K562 (cell line): ENCODE data around the gene AARSD1. TPM values are rescaled to one million over a fixed set of nuclear protein-coding genes. Genes with fewer than 3 reads are reported as not detected.

Source experiments
- CBFA2T2 ChIP-seq: fragments of 450-650 bp; conservative IDR thresholded peaks from 2 replicates; pipeline ENCODE4 v1.6.1; 2017; ENCODE audit warnings: mild to moderate bottlenecking
- CC2D1A ChIP-seq: fragments of 450-650 bp; IDR thresholded peaks from 2 replicates; pipeline ENCODE4 v1.6.1; 2017; ENCODE audit warnings: mild to moderate bottlenecking
- FOXP1 ChIP-seq: sonication (generic); formaldehyde crosslinking; IDR thresholded peaks from 2 replicates; pipeline ENCODE4 v1.8.0; 2022; ENCODE audit warnings: mild to moderate bottlenecking, missing genetic modification reagents
- HMGN3 ChIP-seq: IDR thresholded peaks from 2 replicates; pipeline ENCODE4 v1.6.1; 2011; ENCODE audit warnings: borderline replicate concordance, low read depth, mild to moderate bottlenecking, mixed read lengths, low read length; ENCODE audit not compliant: insufficient read length; ENCODE audit errors: extremely low read depth
- MCM7 ChIP-seq, 2 experiments: fragments of 450-650 bp; IDR thresholded peaks; 2 replicates each; pipeline ENCODE4 v1.6.1; 2016 to 2018
- NBN ChIP-seq: fragments of 450-650 bp; IDR thresholded peaks from 2 replicates; pipeline ENCODE4 v1.6.1; 2016; ENCODE audit warnings: low read depth, mild to moderate bottlenecking
- NFYB ChIP-seq: IDR thresholded peaks from 2 replicates; pipeline ENCODE4 v1.6.1; 2011; ENCODE audit warnings: mild to moderate bottlenecking, moderate library complexity; ENCODE audit not compliant: insufficient read length; ENCODE audit errors: extremely low read depth
- NR4A1 ChIP-seq, 2 experiments: fragments of 250-450 bp in 1 of 2; fragments of 450-650 bp in 1 of 2; sonication (Bioruptor Pico) in 1 of 2; IDR thresholded peaks; 2 replicates each; pipeline versions ENCODE4 v1.4.0 to v1.6.1; 2016 to 2020; ENCODE audit warnings: mild to moderate bottlenecking in 2 of 2, missing compliant biosample characterization in 1 of 2, missing genetic modification characterization in 1 of 2, moderate library complexity in 1 of 2
- PRMT5 ChIP-seq: sonication (generic); formaldehyde crosslinking; IDR thresholded peaks from 2 replicates; pipeline ENCODE4 v1.5.0; 2020; ENCODE audit warnings: missing genetic modification reagents
- PTRF ChIP-seq: fragments of 450-650 bp; IDR thresholded peaks from 2 replicates; pipeline ENCODE4 v1.6.1; 2016; ENCODE audit warnings: mild to moderate bottlenecking, missing genetic modification characterization, missing compliant biosample characterization
- RFX5 ChIP-seq: IDR thresholded peaks from 2 replicates; pipeline ENCODE4 v1.6.1; 2011; ENCODE audit warnings: low read depth, mild to moderate bottlenecking, improper control_type of control experiment, low read length
- TCF7 ChIP-seq: sonication (generic); IDR thresholded peaks from 2 replicates; pipeline ENCODE4 v1.6.1; 2016; ENCODE audit warnings: antibody characterized with exemption, borderline replicate concordance
- ZNF165 ChIP-seq: fragments of 250-450 bp; sonication (Bioruptor Pico); IDR thresholded peaks from 2 replicates; pipeline ENCODE4 v1.4.0; 2020; ENCODE audit warnings: borderline replicate concordance
- ZNF23 ChIP-seq: fragments of 250-450 bp; sonication (Bioruptor Pico); IDR thresholded peaks from 2 replicates; pipeline ENCODE4 v1.4.0; 2020; ENCODE audit warnings: mild to moderate bottlenecking
- ZNF408 ChIP-seq: fragments of 250-450 bp; sonication (Bioruptor Pico); IDR thresholded peaks from 2 replicates; pipeline ENCODE4 v1.4.0; 2020; ENCODE audit warnings: low read depth, mild to moderate bottlenecking, moderate library complexity
- ZNF583 ChIP-seq: fragments of 250-450 bp; sonication (Bioruptor Pico); IDR thresholded peaks from 2 replicates; pipeline ENCODE4 v1.4.0; 2020
- ZZZ3 ChIP-seq: fragments of 450-650 bp; IDR thresholded peaks from 2 replicates; pipeline ENCODE4 v1.6.1; 2016; ENCODE audit warnings: antibody characterized with exemption, mild to moderate bottlenecking, moderate library complexity
- polyA plus RNA-seq, 8 experiments: library from polyadenylated mRNA; depleted of rRNA in 4 of 8; stranded (reverse) in 5 of 8; unstranded in 3 of 8; fragments of >200 nt; fragmentation: Nextera tagmentation in 2 of 8; fragmentation: Illumina TruSeq in 1 of 8; extraction: Ambion mirVana in 2 of 8; extraction: Trizol in 1 of 8; gene quantifications; 2 replicates each; pipeline versions ENCODE4 v1.2.1 to v1.2.3, GENCODE V29; 2011 to 2014; ENCODE audit warnings: inconsistent platforms in 1 of 8, missing spikeins in 1 of 8
- total RNA-seq, 7 experiments: library from RNA; depleted of rRNA in 6 of 7; stranded (reverse); fragments of >200 nt in 6 of 7; fragmentation: Illumina TruSeq in 2 of 7; extraction: Trizol in 2 of 7; gene quantifications; 2 replicates each; pipeline versions ENCODE4 v1.2.1 to v1.2.3, GENCODE V29; 2011 to 2021; ENCODE audit warnings: low replicate concordance in 1 of 7
- TF ChIP-seq, protein P1 (sequence below): fragments of 250-450 bp; sonication (Bioruptor Pico); IDR thresholded peaks from 2 replicates; pipeline ENCODE4 v1.5.0; 2022; ENCODE audit warnings: mild to moderate bottlenecking
- TF ChIP-seq, protein P2 (sequence below): fragments of 450-650 bp; IDR thresholded peaks from 2 replicates; pipeline ENCODE4 v1.6.1; 2016; ENCODE audit warnings: antibody characterized with exemption
- TF ChIP-seq, protein P3 (sequence below): sonication (generic); formaldehyde crosslinking; IDR thresholded peaks from 2 replicates; pipeline ENCODE4 v1.8.1; 2023; ENCODE audit warnings: missing genetic modification reagents, mild to moderate bottlenecking, borderline replicate concordance
- TF ChIP-seq, protein P4 (sequence below): fragments of 450-650 bp; formaldehyde crosslinking; IDR thresholded peaks from 2 replicates; pipeline ENCODE4 v1.4.0; 2020; ENCODE audit warnings: mild to moderate bottlenecking, moderate library complexity

Gene AARSD1
- total and polyA plus RNA-seq, 9 of the 15 experiments (the other 6 are each of a cell fraction or from before 2014, with no cell fraction given), result 51.7 to 98.5 (median 68.6) TPM

DNA sequence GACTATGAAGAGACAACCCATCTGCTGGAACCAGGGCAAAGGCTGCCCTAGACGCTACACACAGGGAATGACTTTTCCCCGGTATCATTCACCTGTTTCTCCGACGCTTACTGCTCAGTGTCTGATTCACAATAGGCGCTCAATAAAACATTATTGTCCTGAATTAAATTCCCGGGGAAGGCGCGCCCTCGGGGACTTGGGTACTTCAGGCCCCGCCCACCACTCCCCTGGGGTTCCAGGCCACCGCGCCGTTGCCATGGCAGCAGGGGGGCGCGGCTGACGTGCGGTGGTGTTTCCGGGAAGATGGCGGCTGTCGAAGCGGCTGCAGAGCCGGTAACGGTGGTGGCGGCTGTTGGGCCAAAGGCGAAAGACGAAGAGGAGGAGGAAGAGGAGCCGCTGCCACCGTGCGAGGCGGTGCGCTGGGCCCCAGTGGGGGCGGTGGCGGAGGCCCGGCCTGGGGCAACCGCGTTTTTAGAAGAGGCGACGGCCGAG is 16.1 kb upstream of the AARSD1 start, which contains the start of gene RUNDC1 (continued):
- TF ChIP-seq, protein P1, sequence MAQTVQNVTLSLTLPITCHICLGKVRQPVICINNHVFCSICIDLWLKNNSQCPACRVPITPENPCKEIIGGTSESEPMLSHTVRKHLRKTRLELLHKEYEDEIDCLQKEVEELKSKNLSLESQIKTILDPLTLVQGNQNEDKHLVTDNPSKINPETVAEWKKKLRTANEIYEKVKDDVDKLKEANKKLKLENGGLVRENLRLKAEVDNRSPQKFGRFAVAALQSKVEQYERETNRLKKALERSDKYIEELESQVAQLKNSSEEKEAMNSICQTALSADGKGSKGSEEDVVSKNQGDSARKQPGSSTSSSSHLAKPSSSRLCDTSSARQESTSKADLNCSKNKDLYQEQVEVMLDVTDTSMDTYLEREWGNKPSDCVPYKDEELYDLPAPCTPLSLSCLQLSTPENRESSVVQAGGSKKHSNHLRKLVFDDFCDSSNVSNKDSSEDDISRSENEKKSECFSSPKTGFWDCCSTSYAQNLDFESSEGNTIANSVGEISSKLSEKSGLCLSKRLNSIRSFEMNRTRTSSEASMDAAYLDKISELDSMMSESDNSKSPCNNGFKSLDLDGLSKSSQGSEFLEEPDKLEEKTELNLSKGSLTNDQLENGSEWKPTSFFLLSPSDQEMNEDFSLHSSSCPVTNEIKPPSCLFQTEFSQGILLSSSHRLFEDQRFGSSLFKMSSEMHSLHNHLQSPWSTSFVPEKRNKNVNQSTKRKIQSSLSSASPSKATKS (CRISPR knock-in tag), result no peak
- TF ChIP-seq ZNF408 (CRISPR knock-in tag) (no peak), FOXP1 (no peak; the same call in 1 of the 2 replicates), PRMT5 (CRISPR knock-in tag) (no peak), RFX5 (no peak), NFYB (no peak), TCF7 (no peak), PTRF (tag) (no peak), NBN (no peak), ZNF165 (CRISPR knock-in tag) (no peak), ZNF23 (no peak), ZNF583 (CRISPR knock-in tag) (no peak), MCM7 (IDR thresholded peaks at IDR 0.05) (no peak), CBFA2T2 (no peak), CC2D1A (no peak), NR4A1 (CRISPR knock-in tag; IDR thresholded peaks at IDR 0.05) (no peak), NR4A1 (tag; IDR thresholded peaks at IDR 0.05) (no peak), HMGN3 (peak; percentile 42), ZZZ3 (no peak)
- TF ChIP-seq, protein P2, sequence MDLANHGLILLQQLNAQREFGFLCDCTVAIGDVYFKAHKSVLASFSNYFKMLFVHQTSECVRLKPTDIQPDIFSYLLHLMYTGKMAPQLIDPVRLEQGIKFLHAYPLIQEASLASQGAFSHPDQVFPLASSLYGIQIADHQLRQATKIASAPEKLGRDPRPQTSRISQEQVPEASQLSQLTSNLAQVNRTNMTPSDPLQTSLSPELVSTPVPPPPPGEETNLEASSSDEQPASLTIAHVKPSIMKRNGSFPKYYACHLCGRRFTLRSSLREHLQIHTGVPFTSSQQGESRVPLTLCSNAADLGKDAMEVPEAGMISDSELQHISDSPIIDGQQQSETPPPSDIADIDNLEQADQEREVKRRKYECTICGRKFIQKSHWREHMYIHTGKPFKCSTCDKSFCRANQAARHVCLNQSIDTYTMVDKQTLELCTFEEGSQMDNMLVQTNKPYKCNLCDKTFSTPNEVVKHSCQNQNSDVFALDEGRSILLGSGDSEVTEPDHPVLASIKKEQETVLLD, result no peak
- TF ChIP-seq, protein P3, sequence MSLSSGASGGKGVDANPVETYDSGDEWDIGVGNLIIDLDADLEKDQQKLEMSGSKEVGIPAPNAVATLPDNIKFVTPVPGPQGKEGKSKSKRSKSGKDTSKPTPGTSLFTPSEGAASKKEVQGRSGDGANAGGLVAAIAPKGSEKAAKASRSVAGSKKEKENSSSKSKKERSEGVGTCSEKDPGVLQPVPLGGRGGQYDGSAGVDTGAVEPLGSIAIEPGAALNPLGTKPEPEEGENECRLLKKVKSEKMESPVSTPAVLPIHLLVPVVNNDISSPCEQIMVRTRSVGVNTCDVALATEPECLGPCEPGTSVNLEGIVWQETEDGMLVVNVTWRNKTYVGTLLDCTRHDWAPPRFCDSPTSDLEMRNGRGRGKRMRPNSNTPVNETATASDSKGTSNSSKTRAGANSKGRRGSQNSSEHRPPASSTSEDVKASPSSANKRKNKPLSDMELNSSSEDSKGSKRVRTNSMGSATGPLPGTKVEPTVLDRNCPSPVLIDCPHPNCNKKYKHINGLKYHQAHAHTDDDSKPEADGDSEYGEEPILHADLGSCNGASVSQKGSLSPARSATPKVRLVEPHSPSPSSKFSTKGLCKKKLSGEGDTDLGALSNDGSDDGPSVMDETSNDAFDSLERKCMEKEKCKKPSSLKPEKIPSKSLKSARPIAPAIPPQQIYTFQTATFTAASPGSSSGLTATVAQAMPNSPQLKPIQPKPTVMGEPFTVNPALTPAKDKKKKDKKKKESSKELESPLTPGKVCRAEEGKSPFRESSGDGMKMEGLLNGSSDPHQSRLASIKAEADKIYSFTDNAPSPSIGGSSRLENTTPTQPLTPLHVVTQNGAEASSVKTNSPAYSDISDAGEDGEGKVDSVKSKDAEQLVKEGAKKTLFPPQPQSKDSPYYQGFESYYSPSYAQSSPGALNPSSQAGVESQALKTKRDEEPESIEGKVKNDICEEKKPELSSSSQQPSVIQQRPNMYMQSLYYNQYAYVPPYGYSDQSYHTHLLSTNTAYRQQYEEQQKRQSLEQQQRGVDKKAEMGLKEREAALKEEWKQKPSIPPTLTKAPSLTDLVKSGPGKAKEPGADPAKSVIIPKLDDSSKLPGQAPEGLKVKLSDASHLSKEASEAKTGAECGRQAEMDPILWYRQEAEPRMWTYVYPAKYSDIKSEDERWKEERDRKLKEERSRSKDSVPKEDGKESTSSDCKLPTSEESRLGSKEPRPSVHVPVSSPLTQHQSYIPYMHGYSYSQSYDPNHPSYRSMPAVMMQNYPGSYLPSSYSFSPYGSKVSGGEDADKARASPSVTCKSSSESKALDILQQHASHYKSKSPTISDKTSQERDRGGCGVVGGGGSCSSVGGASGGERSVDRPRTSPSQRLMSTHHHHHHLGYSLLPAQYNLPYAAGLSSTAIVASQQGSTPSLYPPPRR (CRISPR knock-in tag), result no peak
- TF ChIP-seq, protein P4, sequence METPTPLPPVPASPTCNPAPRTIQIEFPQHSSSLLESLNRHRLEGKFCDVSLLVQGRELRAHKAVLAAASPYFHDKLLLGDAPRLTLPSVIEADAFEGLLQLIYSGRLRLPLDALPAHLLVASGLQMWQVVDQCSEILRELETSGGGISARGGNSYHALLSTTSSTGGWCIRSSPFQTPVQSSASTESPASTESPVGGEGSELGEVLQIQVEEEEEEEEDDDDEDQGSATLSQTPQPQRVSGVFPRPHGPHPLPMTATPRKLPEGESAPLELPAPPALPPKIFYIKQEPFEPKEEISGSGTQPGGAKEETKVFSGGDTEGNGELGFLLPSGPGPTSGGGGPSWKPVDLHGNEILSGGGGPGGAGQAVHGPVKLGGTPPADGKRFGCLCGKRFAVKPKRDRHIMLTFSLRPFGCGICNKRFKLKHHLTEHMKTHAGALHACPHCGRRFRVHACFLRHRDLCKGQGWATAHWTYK, result 0 out of 2 replicates have a peak, but pooled peaks have one; percentile 17
